Gastroesophageal sphincter (tissue), 4 donors: ENCODE data around the gene KLC3. TPM values are rescaled to one million over a fixed set of nuclear protein-coding genes. Genes with fewer than 3 reads are reported as not detected.
"Not testable (repeated sequence)": the region's sequence is repeated elsewhere in the genome, so short reads cannot be mapped to it uniquely, and the experiment has no call there.

Experiments used
- ATAC-seq: fragments of 150-250 bp; one replicate; pipeline ENCODE4 v1.9.1; 2016; ENCODE audit warnings: mild to moderate bottlenecking, moderate library complexity
- H3K27ac ChIP-seq, 4 donors: fragments of 200-600 bp; sonication (generic) in 3 of 4; 1 replicate in 3 of 4; 2 replicates in 1 of 4; pipeline ENCODE4 v1.5.1; 2016 to 2019
- H3K27me3 ChIP-seq: fragments of 200-600 bp; sonication (generic); one replicate; pipeline ENCODE4 v1.5.1; 2019
- H3K36me3 ChIP-seq, 2 donors: fragments of 200-600 bp; sonication (generic); one replicate each; pipeline ENCODE4 v1.5.1; 2019; ENCODE audit warnings: control low read depth in 1 of 2
- H3K4me1 ChIP-seq, 3 donors: fragments of 200-600 bp; sonication (generic); 1 replicate in 2 of 3; 2 replicates in 1 of 3; pipeline ENCODE4 v1.5.1; 2016 to 2019; ENCODE audit warnings: control low read depth in 2 of 3
- H3K4me3 ChIP-seq, 2 donors: fragments of 200-600 bp; sonication (generic); one replicate each; pipeline ENCODE4 v1.5.1; 2019; ENCODE audit warnings: mild to moderate bottlenecking in 1 of 2, moderate library complexity in 1 of 2
- H3K9me3 ChIP-seq, 3 donors: fragments of 200-600 bp; sonication (generic); one replicate each; pipeline ENCODE4 v1.5.1; 2017 to 2019; ENCODE audit warnings: control low read depth in 2 of 3
- EP300 ChIP-seq: sonication (generic); formaldehyde crosslinking; IDR thresholded peaks from one replicate; pipeline ENCODE4 v1.6.1; 2017; ENCODE audit warnings: antibody characterized with exemption, mild to moderate bottlenecking
- POLR2A ChIP-seq, 2 donors: fragments of 450-650 bp; IDR thresholded peaks; one replicate each; pipeline ENCODE4 v1.6.1; 2017; ENCODE audit warnings: antibody characterized with exemption in 2 of 2, mild to moderate bottlenecking in 2 of 2, moderate library complexity in 1 of 2
- POLR2AphosphoS5 ChIP-seq: sonication (generic); formaldehyde crosslinking; IDR thresholded peaks from one replicate; pipeline ENCODE4 v1.6.1; 2017; ENCODE audit warnings: antibody characterized with exemption
- WGBS, 2 donors: methylation state at CpG; one replicate each; pipeline ENCODE4 v1.1.5; 2018; ENCODE audit warnings: low coverage in 1 of 2; 5-methylcytosine and 5-hydroxymethylcytosine counted together
- total RNA-seq, 4 donors: library from RNA; depleted of rRNA; stranded (reverse); fragments of >200 nt; gene quantifications; one replicate each; pipeline ENCODE4 v1.1.0, GENCODE V29; 2016
- TF ChIP-seq, protein P1 (sequence below), 4 experiments: fragments of 200-600 bp in 2 of 4; fragments of 450-650 bp in 2 of 4; sonication (generic) in 1 of 4; IDR thresholded peaks; one replicate each; pipeline ENCODE4 v1.5.1; 2017 to 2019; ENCODE audit warnings: antibody characterized with exemption in 4 of 4, mild to moderate bottlenecking in 2 of 4, moderate library complexity in 2 of 4

Gene KLC3
- total RNA-seq, 4 donors from 2014 or later = 1.3 TPM; not detected in 3

DNA sequence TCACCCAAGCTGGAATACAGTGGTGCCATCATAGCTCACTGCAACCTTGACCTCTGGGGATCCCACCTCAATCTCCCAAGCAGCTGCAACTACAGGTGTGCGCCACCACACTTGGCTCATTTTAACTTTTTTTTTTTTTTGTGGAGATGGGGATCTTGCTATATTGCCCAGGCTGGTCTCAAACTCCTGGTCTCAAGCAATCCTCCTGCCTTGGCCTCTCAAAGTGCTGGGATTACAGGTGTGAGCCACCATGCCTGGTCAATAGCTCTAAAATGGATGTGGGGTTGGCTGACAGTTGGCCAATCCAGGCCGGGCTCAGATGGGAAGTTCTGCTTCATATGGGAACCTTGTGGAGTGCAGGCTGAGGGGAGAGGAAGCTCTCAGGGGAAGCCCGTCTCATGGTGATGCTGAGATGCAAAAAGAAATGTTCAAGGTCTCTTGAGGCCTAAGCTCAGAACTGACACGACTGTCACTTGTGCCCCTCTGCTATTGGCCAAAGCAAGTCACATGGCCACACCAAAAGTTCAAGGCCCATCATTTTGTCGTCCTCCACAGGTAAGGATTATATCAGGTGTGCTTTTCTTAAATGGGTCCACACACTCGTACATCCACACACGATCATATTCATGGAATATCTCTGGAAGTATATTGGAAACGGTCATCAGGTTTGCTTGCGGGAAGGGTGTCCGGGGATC lies 6.8 kb upstream of the KLC3 start:
- 66 to 88% methylated on average over 5 to 8 of the region's 10 CpGs for whole genome bisulfite sequencing, 2 donors
- TF ChIP-seq, protein P1, sequence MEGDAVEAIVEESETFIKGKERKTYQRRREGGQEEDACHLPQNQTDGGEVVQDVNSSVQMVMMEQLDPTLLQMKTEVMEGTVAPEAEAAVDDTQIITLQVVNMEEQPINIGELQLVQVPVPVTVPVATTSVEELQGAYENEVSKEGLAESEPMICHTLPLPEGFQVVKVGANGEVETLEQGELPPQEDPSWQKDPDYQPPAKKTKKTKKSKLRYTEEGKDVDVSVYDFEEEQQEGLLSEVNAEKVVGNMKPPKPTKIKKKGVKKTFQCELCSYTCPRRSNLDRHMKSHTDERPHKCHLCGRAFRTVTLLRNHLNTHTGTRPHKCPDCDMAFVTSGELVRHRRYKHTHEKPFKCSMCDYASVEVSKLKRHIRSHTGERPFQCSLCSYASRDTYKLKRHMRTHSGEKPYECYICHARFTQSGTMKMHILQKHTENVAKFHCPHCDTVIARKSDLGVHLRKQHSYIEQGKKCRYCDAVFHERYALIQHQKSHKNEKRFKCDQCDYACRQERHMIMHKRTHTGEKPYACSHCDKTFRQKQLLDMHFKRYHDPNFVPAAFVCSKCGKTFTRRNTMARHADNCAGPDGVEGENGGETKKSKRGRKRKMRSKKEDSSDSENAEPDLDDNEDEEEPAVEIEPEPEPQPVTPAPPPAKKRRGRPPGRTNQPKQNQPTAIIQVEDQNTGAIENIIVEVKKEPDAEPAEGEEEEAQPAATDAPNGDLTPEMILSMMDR (IDR thresholded peaks at IDR 0.05) = no peak
- no peak for TF ChIP-seq POLR2A (IDR thresholded peaks at IDR 0.05)
- no peak for TF ChIP-seq POLR2AphosphoS5
- TF ChIP-seq EP300 = no peak
- ATAC-seq = no peak
- Histone ChIP-seq H3K36me3 (no peaks in the 10 kb centered on the region), H3K9me3 (no peaks in the 10 kb centered on the region), H3K27ac (no peak overlapping the region), H3K4me3 (no peak overlapping the region), H3K27me3 (peaks cover 12% of the 10 kb centered on the region), H3K4me1 (peaks cover 0 to 7% (median 0%) of the 10 kb centered on the region in 3 donors)

DNA sequence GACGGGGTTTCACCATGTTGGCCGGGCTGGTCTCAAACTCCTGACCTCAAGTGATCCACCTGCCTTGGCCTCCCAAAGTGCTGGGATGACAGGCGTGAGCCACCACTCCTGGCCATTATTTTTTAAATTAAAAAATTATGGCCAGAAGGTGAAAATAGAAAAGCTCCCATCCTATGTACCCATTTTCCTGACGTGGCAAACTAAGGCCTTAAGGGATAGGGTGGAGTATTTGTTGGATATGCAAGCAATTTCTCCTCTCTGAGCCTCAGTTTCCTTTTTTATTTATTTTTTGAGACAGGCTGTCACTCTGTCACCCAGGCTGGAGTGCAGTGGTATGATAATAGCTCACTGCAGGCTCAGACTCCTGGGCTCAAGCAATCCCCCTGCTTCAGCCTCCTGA lies 5.7 kb upstream of the KLC3 start:
- not testable (repeated sequence) for H3K4me1 ChIP-seq, H3K9me3 ChIP-seq, H3K36me3 ChIP-seq, H3K4me3 ChIP-seq, H3K27ac ChIP-seq, ATAC-seq
- 75 to 92% methylated on average over 2 to 3 of the region's 4 CpGs for WGBS, 2 donors
- peaks cover 23% of the 10 kb centered on the region for H3K27me3 ChIP-seq

DNA sequence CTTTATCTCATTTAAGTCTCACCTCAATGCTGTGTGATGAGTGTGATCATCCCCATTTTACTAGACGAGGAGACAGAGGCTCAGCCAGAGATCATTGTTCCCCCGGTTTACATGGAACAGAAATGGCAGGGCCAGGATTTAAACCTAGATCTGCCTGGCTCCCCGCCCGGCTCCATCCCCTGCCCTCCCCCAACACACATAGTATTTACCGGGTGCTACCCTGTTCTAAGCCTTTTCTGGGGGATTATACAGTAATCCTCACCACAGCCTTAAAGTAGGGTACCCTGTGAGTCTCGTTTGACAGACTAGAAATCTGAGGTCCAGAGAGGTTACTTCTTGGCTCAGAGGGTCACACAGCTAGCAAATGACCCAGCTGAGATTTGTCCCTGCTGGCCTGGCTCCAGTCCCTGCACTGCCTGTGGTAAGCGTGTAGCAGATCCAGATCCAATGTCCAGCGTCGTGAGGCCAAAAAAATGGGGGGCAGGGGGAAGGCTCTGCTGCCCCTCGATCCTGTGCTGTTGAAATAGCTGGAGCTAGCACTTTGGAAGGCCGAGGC lies 3.8 kb upstream of the KLC3 start:
- Histone ChIP-seq H3K27me3 (peaks cover 42% of the 10 kb centered on the region), H3K4me3 (no peak overlapping the region), H3K9me3 (no peaks in the 10 kb centered on the region), H3K4me1 (peaks cover 0 to 19% (median 5%) of the 10 kb centered on the region in 3 donors), H3K27ac (no peak overlapping the region), H3K36me3 (no peaks in the 10 kb centered on the region)
- TF ChIP-seq, protein P1 (IDR thresholded peaks at IDR 0.05) = no peak
- no peak for TF ChIP-seq POLR2AphosphoS5
- TF ChIP-seq EP300 = no peak
- no peak for TF ChIP-seq POLR2A (IDR thresholded peaks at IDR 0.05)
- ATAC-seq = no peak
- 36 to 54% methylated on average over 7 to 9 of the region's 11 CpGs for WGBS, 2 donors

DNA sequence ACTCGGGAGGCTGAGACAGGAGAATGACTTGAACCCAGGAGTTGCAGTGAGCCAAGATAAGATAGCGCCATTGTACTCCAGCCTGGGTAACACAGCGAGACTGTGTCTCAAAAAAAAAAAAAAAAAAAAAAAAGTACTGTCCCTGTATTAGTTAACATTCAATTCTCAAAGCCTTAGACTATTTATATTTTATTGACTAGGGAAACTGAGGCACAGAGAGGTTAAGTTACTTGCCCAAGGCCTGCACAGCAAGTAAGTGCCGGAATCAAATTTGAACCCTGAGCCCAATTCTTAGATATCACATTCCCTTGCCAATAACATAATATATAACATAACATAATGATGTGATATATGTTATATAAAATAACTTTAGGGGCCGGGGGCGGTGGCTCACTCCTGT lies 921 bp upstream of the KLC3 start:
- no peak overlapping the region for H3K4me3 ChIP-seq
- 74 to 79% methylated on average over 3 to 5 of the region's 6 CpGs for WGBS, 2 donors
- H3K36me3 ChIP-seq = no peaks in the 10 kb centered on the region
- peaks cover 61% of the 10 kb centered on the region for H3K27me3 ChIP-seq
- no peak for TF ChIP-seq EP300
- TF ChIP-seq POLR2A (IDR thresholded peaks at IDR 0.05) = no peak
- no peak for ATAC-seq
- H3K27ac ChIP-seq = no peak overlapping the region
- H3K9me3 ChIP-seq = no peaks in the 10 kb centered on the region
- peaks cover 0 to 19% (median 5%) of the 10 kb centered on the region in 3 donors for H3K4me1 ChIP-seq

DNA sequence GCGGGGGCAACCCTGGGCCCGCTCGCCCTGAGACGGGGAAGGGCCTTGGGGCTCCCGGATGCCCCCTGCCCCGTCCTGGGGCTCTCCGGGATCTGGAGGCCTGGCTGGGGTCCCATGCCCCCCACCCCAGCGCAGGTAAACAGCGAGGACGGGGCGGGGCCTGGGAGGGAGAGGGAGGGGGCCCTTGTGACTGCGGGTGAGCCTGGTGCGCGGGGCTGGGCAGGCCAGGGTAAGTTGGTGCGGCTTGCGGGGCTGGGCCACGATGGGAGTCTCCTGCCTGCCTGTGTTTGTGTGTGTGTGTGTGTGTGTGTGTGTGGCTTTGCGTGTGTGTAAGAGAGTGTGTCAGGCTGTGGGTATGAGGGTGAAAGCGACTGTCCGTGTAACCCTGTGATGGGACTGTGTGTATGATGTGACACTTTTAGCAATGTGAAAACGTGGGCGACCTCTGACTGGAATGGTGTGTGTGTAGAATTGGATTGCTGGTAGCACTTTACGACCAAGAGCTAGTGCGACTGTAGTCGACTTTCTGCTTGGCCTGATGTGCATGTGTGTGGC lies 426 bp downstream of the KLC3 start:
- WGBS, 2 donors = 33 to 45% methylated on average over 4 to 6 of the region's 25 CpGs
- TF ChIP-seq POLR2AphosphoS5 = no peak
- TF ChIP-seq EP300 = no peak
- TF ChIP-seq, protein P1 (IDR thresholded peaks at IDR 0.05) = no peak
- no peak for TF ChIP-seq POLR2A (IDR thresholded peaks at IDR 0.05)
- H3K27me3 ChIP-seq = peaks cover 75% of the 10 kb centered on the region

DNA sequence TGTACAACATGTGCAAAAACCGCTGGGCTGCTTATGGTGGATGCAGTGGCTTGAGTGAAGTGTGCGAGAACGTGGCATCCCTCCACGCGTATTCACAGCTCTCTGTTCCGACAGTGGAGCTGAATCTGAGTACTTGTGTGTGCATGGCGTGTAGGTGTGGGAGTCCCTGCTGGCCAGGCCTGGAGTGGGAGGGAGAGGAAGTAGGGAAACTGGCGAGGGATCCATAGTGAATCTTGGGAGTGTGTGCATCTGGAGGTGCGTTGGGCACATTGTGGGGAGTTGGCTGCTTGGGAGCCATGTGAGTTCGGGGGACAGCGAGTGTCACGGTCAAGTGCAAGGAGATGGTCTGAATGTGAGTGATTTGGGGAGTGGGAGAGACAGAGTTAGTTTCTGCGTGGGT lies 2.4 kb downstream of the KLC3 start:
- ATAC-seq = no peak
- Histone ChIP-seq H3K9me3 (no peaks in the 10 kb centered on the region), H3K4me1 (peaks cover 0 to 19% (median 5%) of the 10 kb centered on the region in 3 donors), H3K4me3 (no peak overlapping the region), H3K27me3 (peaks cover 88% of the 10 kb centered on the region), H3K27ac (no peak overlapping the region), H3K36me3 (no peaks in the 10 kb centered on the region)
- WGBS, 2 donors = 75% methylated on average over 11 to 13 of the region's 13 CpGs
- TF ChIP-seq EP300 = no peak

More for the DNA sequence above, 426 bp downstream of the KLC3 start:
- Histone ChIP-seq H3K4me1 (peaks cover 0 to 19% (median 5%) of the 10 kb centered on the region in 3 donors), H3K27ac (no peak overlapping the region), H3K4me3 (peak overlapping the region in 1 of 2 donors; percentile 26), H3K36me3 (no peaks in the 10 kb centered on the region), H3K9me3 (no peaks in the 10 kb centered on the region)
- ATAC-seq = no peak
